H1 (cell line): ENCODE data around the gene STT3B. TPM values are rescaled to one million over a fixed set of nuclear protein-coding genes. Genes with fewer than 3 reads are reported as not detected.

Experiments used
- CTCF ChIA-PET: fragments of 300-600 bp; sonication (Branson Sonifier 250); formaldehyde crosslinking; loops from one replicate; lab custom pipeline; 2021; ENCODE audit not compliant: partially characterized antibody; lab: Charles Lee
- POLR2A ChIA-PET: fragments of 300-600 bp; sonication (Branson Sonifier 250); formaldehyde crosslinking; loops from one replicate; lab custom pipeline; 2021; ENCODE audit warnings: inconsistent platforms; ENCODE audit not compliant: partially characterized antibody; lab: Charles Lee
- DNase-seq, 2 experiments: peaks; one replicate each; pipeline versions ENCODE4 v3.0.0 to v3.0.0-alpha.2; 2010 to 2022; ENCODE audit warnings: low spot score in 2 of 2, low read depth in 1 of 2, mixed read lengths in 1 of 2
- FAIRE-seq: peaks from 2 replicates; lab custom pipeline; 2011; peaks lifted over from hg19 to GRCh38; lab: Jason Lieb, UNC
- H2AFZ ChIP-seq: 2 replicates; pipeline ENCODE4 v1.8.1; 2012; ENCODE audit warnings: low read length, inconsistent platforms
- H2AK5ac ChIP-seq: 2 replicates; pipeline ENCODE4 v1.6.1; 2013; ENCODE audit warnings: low read depth, low read length
- H2BK120ac ChIP-seq: replicated peaks from 2 replicates; pipeline ENCODE3; 2013; ENCODE audit warnings: low read depth, low read length, inconsistent platforms
- H2BK12ac ChIP-seq: 2 replicates; pipeline ENCODE4 v1.6.1; 2013; ENCODE audit warnings: low read depth, low read length
- H2BK15ac ChIP-seq: 2 replicates; pipeline ENCODE4 v1.6.1; 2013; ENCODE audit warnings: low read length
- H2BK20ac ChIP-seq: 2 replicates; pipeline ENCODE4 v1.6.1; 2013; ENCODE audit warnings: low read length
- H2BK5ac ChIP-seq: 2 replicates; pipeline ENCODE4 v1.6.1; 2013; ENCODE audit warnings: low read depth, low read length
- H3K14ac ChIP-seq: 2 replicates; pipeline ENCODE4 v1.6.1; 2013; ENCODE audit warnings: inconsistent platforms; ENCODE audit not compliant: insufficient read length
- H3K18ac ChIP-seq: 2 replicates; pipeline ENCODE4 v1.6.1; 2013; ENCODE audit warnings: low read length; ENCODE audit errors: extremely low read depth
- H3K23ac ChIP-seq: 2 replicates; pipeline ENCODE4 v1.6.1; 2013; ENCODE audit warnings: inconsistent platforms; ENCODE audit not compliant: insufficient read length
- H3K23me2 ChIP-seq: 2 replicates; pipeline ENCODE4 v1.6.1; 2013; ENCODE audit warnings: low read depth, low read length
- H3K27ac ChIP-seq: 2 replicates; pipeline ENCODE4 v1.6.1; 2011; ENCODE audit warnings: low read depth, low read length, inconsistent platforms
- H3K27me3 ChIP-seq, 4 experiments: replicated peaks in 1 of 4; 1 replicate in 1 of 4; 2 replicates in 3 of 4; pipeline versions ENCODE4 v1.6.1 to v1.8.1; 2011 to 2013; ENCODE audit warnings: low read length in 3 of 4, mild to moderate bottlenecking in 3 of 4, inconsistent platforms in 2 of 4, mixed read lengths in 2 of 4, moderate library complexity in 1 of 4; ENCODE audit not compliant: control insufficient read depth in 3 of 4, insufficient read depth in 3 of 4; ENCODE audit errors: extremely low read depth in 1 of 4
- H3K36me3 ChIP-seq, 4 experiments: 2 replicates each; pipeline versions ENCODE4 v1.6.1 to v1.8.1; 2011 to 2013; ENCODE audit warnings: mild to moderate bottlenecking in 4 of 4, low read length in 3 of 4, moderate library complexity in 2 of 4, control low read depth in 1 of 4, inconsistent platforms in 1 of 4; ENCODE audit not compliant: insufficient read depth in 4 of 4, control insufficient read depth in 2 of 4
- H3K4ac ChIP-seq: replicated peaks from 2 replicates; pipeline ENCODE3; 2013; ENCODE audit warnings: low read length, low read depth, mixed read lengths, inconsistent platforms; ENCODE audit not compliant: insufficient read length
- H3K4me1 ChIP-seq, 4 experiments: replicated peaks in 1 of 4; 1 replicate in 1 of 4; 2 replicates in 3 of 4; pipeline versions ENCODE4 v1.6.1 to v1.8.1; 2011 to 2013; ENCODE audit warnings: low read length in 3 of 4, inconsistent platforms in 2 of 4, mixed read lengths in 1 of 4; ENCODE audit not compliant: insufficient read depth in 4 of 4, control insufficient read depth in 3 of 4
- H3K4me2 ChIP-seq, 2 experiments: 2 replicates each; pipeline versions ENCODE4 v1.6.1 to v1.8.1; 2011 to 2013; ENCODE audit warnings: low read depth in 2 of 2, low read length in 2 of 2, control low read depth in 1 of 2, inconsistent platforms in 1 of 2, mild to moderate bottlenecking in 1 of 2; ENCODE audit not compliant: insufficient read depth in 1 of 2
- H3K4me3 ChIP-seq, 4 experiments: fragments of 200-600, 300-600 bp in 1 of 4; sonication (generic), shearing (Covaris generic), sonication (Bioruptor Twin) in 1 of 4; 2 replicates each; pipeline versions ENCODE4 v1.5.1 to v1.8.1; 2011 to 2016; ENCODE audit warnings: low read length in 4 of 4, low read depth in 3 of 4, control low read depth in 2 of 4, inconsistent platforms in 2 of 4, mild to moderate bottlenecking in 2 of 4, mixed read lengths in 1 of 4, moderate library complexity in 1 of 4; ENCODE audit not compliant: insufficient read depth in 2 of 4; ENCODE audit errors: extremely low read depth in 1 of 4
- H3K56ac ChIP-seq: replicated peaks from 2 replicates; pipeline ENCODE3; 2013; ENCODE audit warnings: low read depth, mild to moderate bottlenecking, mixed read lengths, low read length, inconsistent platforms; ENCODE audit not compliant: insufficient read length
- H3K79me1 ChIP-seq: 2 replicates; pipeline ENCODE4 v1.6.1; 2013; ENCODE audit warnings: low read depth, low read length, control low read depth
- H3K79me2 ChIP-seq, 2 experiments: 2 replicates each; pipeline versions ENCODE4 v1.6.1 to v1.8.1; 2012 to 2013; ENCODE audit warnings: low read length in 2 of 2, mild to moderate bottlenecking in 2 of 2, inconsistent platforms in 1 of 2; ENCODE audit not compliant: insufficient read depth in 2 of 2, control insufficient read depth in 1 of 2
- H3K9ac ChIP-seq, 4 experiments: replicated peaks in 1 of 4; 1 replicate in 1 of 4; 2 replicates in 3 of 4; pipeline versions ENCODE4 v1.6.1 to v1.8.1; 2011 to 2013; ENCODE audit warnings: low read depth in 3 of 4, low read length in 3 of 4, control low read depth in 2 of 4, mild to moderate bottlenecking in 2 of 4, moderate library complexity in 2 of 4, inconsistent platforms in 1 of 4; ENCODE audit errors: extremely low read depth in 1 of 4
- H3K9me3 ChIP-seq, 2 experiments: 2 replicates each; pipeline versions ENCODE4 v1.6.1 to v1.8.1; 2012 to 2013; ENCODE audit warnings: mild to moderate bottlenecking in 2 of 2, moderate library complexity in 2 of 2, control low read depth in 1 of 2, inconsistent platforms in 1 of 2, low read depth in 1 of 2, low read length in 1 of 2, mixed read lengths in 1 of 2; ENCODE audit not compliant: insufficient read depth in 2 of 2
- H4K20me1 ChIP-seq, 2 experiments: replicated peaks in 1 of 2; 2 replicates each; pipeline versions ENCODE3 to v1.8.1; 2011 to 2013; ENCODE audit warnings: inconsistent platforms in 2 of 2, low read length in 2 of 2, mild to moderate bottlenecking in 1 of 2; ENCODE audit not compliant: insufficient read depth in 2 of 2, control insufficient read depth in 1 of 2
- H4K5ac ChIP-seq: 2 replicates; pipeline ENCODE4 v1.6.1; 2013; ENCODE audit warnings: low read length, low read depth, mixed read lengths, inconsistent platforms; ENCODE audit not compliant: insufficient read length
- H4K8ac ChIP-seq: 2 replicates; pipeline ENCODE4 v1.8.0; 2013; ENCODE audit warnings: mild to moderate bottlenecking, moderate library complexity, low read length, inconsistent platforms; ENCODE audit not compliant: insufficient read depth; ENCODE audit errors: extremely low read depth
- H4K91ac ChIP-seq: replicated peaks from 2 replicates; pipeline ENCODE3; 2013; ENCODE audit warnings: low read length, mixed read lengths, inconsistent platforms; ENCODE audit not compliant: insufficient read length
- ASH2L ChIP-seq: fragments of 200-600, 300-600 bp; sonication (generic); IDR thresholded peaks from one replicate; pipeline ENCODE4 v1.7.1; 2017; ENCODE audit warnings: low read length
- CEBPB ChIP-seq: IDR thresholded peaks from 2 replicates; pipeline ENCODE4 v1.6.1; 2012; ENCODE audit warnings: low read depth, low read length
- CREB1 ChIP-seq: IDR thresholded peaks from 2 replicates; pipeline ENCODE4 v1.6.1; 2012; ENCODE audit warnings: inconsistent platforms
- EGR1 ChIP-seq: IDR thresholded peaks from 2 replicates; pipeline ENCODE4 v1.6.1; 2011; ENCODE audit warnings: low read depth, low read length, borderline replicate concordance
- EP300 ChIP-seq, 2 experiments: IDR thresholded peaks; 1 replicate in 1 of 2; 2 replicates in 1 of 2; pipeline ENCODE4 v1.6.1; 2011 to 2012; ENCODE audit warnings: low read depth in 2 of 2, low read length in 2 of 2, mild to moderate bottlenecking in 2 of 2, borderline replicate concordance in 1 of 2, inconsistent platforms in 1 of 2, moderate library complexity in 1 of 2
- FOSL1 ChIP-seq: IDR thresholded peaks from 2 replicates; pipeline ENCODE4 v1.6.1; 2011; ENCODE audit warnings: mild to moderate bottlenecking, low read depth, low read length, moderate library complexity; ENCODE audit not compliant: insufficient read depth
- JUND ChIP-seq: IDR thresholded peaks from 2 replicates; pipeline ENCODE4 v1.6.1; 2011; ENCODE audit warnings: mild to moderate bottlenecking, improper control_type of control experiment, low read length
- KDM5A ChIP-seq: fragments of 200-600 bp; IDR thresholded peaks from 2 replicates; pipeline ENCODE4 v1.7.1; 2012; ENCODE audit warnings: mild to moderate bottlenecking, low read length, inconsistent platforms, mixed read lengths
- POU5F1 ChIP-seq: IDR thresholded peaks from 2 replicates; pipeline ENCODE4 v1.6.1; 2011; ENCODE audit warnings: low read depth, mild to moderate bottlenecking, low read length, moderate library complexity
- RAD21 ChIP-seq, 2 experiments: IDR thresholded peaks in 1 of 2; conservative IDR thresholded peaks in 1 of 2; 2 replicates each; pipeline ENCODE4 v1.6.1; 2011; ENCODE audit warnings: low read depth in 2 of 2, low read length in 2 of 2, improper control_type of control experiment in 1 of 2, inconsistent platforms in 1 of 2, mild to moderate bottlenecking in 1 of 2, moderate library complexity in 1 of 2
- RNF2 ChIP-seq: fragments of 200-900, 300-1000 bp; sonication (generic); IDR thresholded peaks from 2 replicates; pipeline ENCODE4 v1.7.1; 2016; ENCODE audit warnings: borderline replicate concordance, low read depth, mild to moderate bottlenecking, antibody characterized with exemption, low read length; ENCODE audit not compliant: poor library complexity, severe bottlenecking; ENCODE audit errors: missing control alignments
- SP1 ChIP-seq: IDR thresholded peaks from 2 replicates; pipeline ENCODE4 v1.6.1; 2011; ENCODE audit warnings: low read depth, low read length
- TCF12 ChIP-seq: IDR thresholded peaks from 2 replicates; pipeline ENCODE4 v1.6.1; 2011; ENCODE audit warnings: low read depth, mild to moderate bottlenecking, low read length
- WGBS, 2 experiments: shearing (Covaris generic) in 1 of 2; methylation state at CpG; one replicate each; pipeline versions ENCODE4 v1.1.6 to v1.1.7; 2013 to 2015; ENCODE audit warnings: low lambda C conversion rate in 2 of 2, mixed read lengths in 2 of 2, inconsistent platforms in 1 of 2, low coverage in 1 of 2, missing lambda C conversion rate in 1 of 2; ENCODE audit not compliant: insufficient replicate concordance in 2 of 2, insufficient coverage in 1 of 2, insufficient read length in 1 of 2; ENCODE audit errors: extremely low coverage in 1 of 2, missing lambda C conversion rate in 1 of 2; 5-methylcytosine and 5-hydroxymethylcytosine counted together
- polyA plus RNA-seq, 7 experiments: library from polyadenylated mRNA; depleted of rRNA in 3 of 7; stranded (reverse) in 5 of 7; unstranded in 2 of 7; fragments of >200 nt in 5 of 7; fragments of 200-250 nt in 2 of 7; gene quantifications; 1 replicate in 5 of 7; 2 replicates in 1 of 7; 4 replicates in 1 of 7; pipeline versions ENCODE4 v1.2.1 to v1.2.3, GENCODE V29; 2011 to 2013; ENCODE audit warnings: missing spikeins in 2 of 7, mixed read lengths in 2 of 7
- total RNA-seq: library from RNA; stranded (reverse); fragmentation: NEBNext Ultra II Directional; extraction: Animal tissue kit (Norgen Biotek cat#: 25700); gene quantifications from 2 replicates; pipeline ENCODE4 v1.2.1, GENCODE V29; 2021

STT3B gene
- total and polyA plus RNA-seq, 2 of the 8 experiments (the other 6 are each of a cell fraction or from before 2014, with no cell fraction given): 43.5 to 134 TPM

DNA sequence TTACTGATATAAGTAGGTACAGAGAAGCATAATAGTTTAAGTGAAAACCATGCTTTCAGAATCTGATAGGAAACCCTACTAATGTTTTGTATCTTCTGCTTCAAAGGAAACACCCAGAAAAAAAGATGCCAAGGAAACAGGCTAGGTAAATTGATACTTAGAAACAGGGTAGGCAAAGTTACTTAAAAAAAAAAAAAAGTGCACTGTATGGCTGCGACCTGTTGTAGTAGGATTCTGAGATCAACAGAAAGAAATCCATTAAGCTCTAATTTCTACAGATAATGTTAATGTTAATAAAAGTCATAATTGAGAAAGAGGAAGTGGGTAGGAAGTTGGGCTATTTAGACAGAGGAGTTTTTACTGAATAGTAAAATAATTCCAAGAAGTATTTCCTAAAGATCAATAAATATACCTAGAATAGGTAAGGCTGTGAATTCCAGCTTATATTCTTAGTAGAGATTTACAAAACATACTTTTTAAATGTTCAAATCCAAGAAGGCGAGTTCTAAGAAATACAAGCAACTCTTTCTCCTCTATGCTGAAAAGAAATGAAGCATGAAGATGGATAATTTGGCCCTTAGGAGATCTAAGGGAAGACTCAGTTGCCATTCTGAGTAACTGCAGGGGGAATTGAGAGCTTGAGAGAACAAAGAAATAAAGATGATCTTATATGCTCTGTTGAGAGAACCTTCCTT lies 24.1 kb upstream of the STT3B start:
- no peak for FAIRE-seq
- no peaks in the 10 kb centered on the region for H3K79me2 ChIP-seq
- H3K18ac ChIP-seq: no peak overlapping the region
- H3K27me3 ChIP-seq: no peaks in the 10 kb centered on the region
- H3K4ac ChIP-seq: no peak overlapping the region
- ChIA-PET POLR2A (interaction anchor here (2.3 kb wide), 1 partner anchor 24 kb away, joined by 8 read pairs; the partner anchor contains the start of gene STT3B), CTCF (interaction anchor here (0.7 to 1.4 kb wide), 3 partner anchors 11 to 1460 kb away, joined by 3 to 6 read pairs (median 3); partner anchors contain the start of gene STT3B)
- 88% methylated on average over 2 of the region's 2 CpGs; no CpG with 5 or more reads in 1 of the 2 experiments for WGBS, 2 experiments
- H3K9ac ChIP-seq: no peak overlapping the region
- no peak for DNase-seq
- H4K91ac ChIP-seq: no peak overlapping the region
- peaks cover 4 to 17% (median 11%) of the 10 kb centered on the region in 4 experiments; a peak in 6 of 7 replicates for H3K4me1 ChIP-seq
- H2BK120ac ChIP-seq: no peak overlapping the region
- H2BK20ac ChIP-seq: no peak overlapping the region
- no peak overlapping the region for H2BK15ac ChIP-seq
- H2BK5ac ChIP-seq: no peak overlapping the region
- no peak overlapping the region for H4K8ac ChIP-seq
- no peak overlapping the region for H4K5ac ChIP-seq
- H2AFZ ChIP-seq: no peak overlapping the region
- no peaks in the 10 kb centered on the region for H3K23me2 ChIP-seq
- no peak overlapping the region for H3K27ac ChIP-seq
- no peak overlapping the region for H3K23ac ChIP-seq
- H2BK12ac ChIP-seq: no peak overlapping the region
- H3K36me3 ChIP-seq: no peaks in the 10 kb centered on the region
- no peak overlapping the region for H2AK5ac ChIP-seq
- H4K20me1 ChIP-seq: no peaks in the 10 kb centered on the region
- H3K56ac ChIP-seq: no peak overlapping the region
- no peak overlapping the region for H3K4me2 ChIP-seq
- no peak overlapping the region for H3K4me3 ChIP-seq
- H3K79me1 ChIP-seq: no peaks in the 10 kb centered on the region
- no peak overlapping the region for H3K14ac ChIP-seq
- no peaks in the 10 kb centered on the region for H3K9me3 ChIP-seq
- TF ChIP-seq EP300 (IDR thresholded peaks at IDR 0.05; ENCODE audit: borderline replicate concordance in 1 of 2, low read depth in 2 of 2, low read length in 2 of 2): no peak
- TF ChIP-seq KDM5A: no peak
- no peak for TF ChIP-seq RNF2
- TF ChIP-seq TCF12: no peak
- TF ChIP-seq CREB1: no peak
- no peak for TF ChIP-seq EGR1
- no peak for TF ChIP-seq SP1
- no peak for TF ChIP-seq RAD21 (IDR thresholded peaks at IDR 0.05 in 1 of 2, conservative IDR thresholded peaks at IDR 0.05 in 1 of 2; ENCODE audit: low read depth in 2 of 2, low read length in 2 of 2)
- TF ChIP-seq POU5F1: no peak
- TF ChIP-seq JUND: no peak
- TF ChIP-seq ASH2L: no peak
- TF ChIP-seq CEBPB: no peak
- no peak for TF ChIP-seq FOSL1
